ENCODE data around the gene ETNK2.

DNA sequence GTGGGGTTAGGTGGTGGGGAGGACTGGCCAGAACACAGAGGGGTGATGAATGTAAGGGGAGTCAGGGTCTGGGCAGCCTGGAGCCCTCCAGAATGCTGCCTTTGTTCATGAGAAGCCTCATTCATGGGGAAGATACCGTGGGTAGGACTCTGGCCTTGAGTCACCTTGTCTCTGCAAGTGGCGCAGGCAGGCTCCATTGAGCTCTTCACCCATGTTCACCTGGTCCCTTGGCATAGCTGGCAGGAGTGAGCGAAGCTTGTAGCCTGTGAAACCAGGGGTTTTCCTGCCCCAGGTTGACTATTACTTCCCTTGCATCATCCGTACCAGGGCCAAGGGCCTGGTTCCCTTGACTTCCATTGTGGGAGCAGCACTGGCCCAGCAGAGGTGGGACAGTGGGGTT, 53.2 kb downstream of the ETNK2 start:
- TF ChIP-seq EZH2 (IDR thresholded peaks at IDR 0.05; ENCODE audit: insufficient read depth, poor library complexity, severe bottlenecking) = no peak
- TF ChIP-seq EZH2phosphoT487 (IDR thresholded peaks at IDR 0.05; ENCODE audit: insufficient read depth, low read depth) = no peak
